GM10266 (cell line): ENCODE results near the gene CTU2.

Experiments used
- DNase-seq: peaks from one replicate; pipeline ENCODE4 v3.0.0; 2012; ENCODE audit errors: extremely low spot score
- TF ChIP-seq, protein P1 (sequence below): IDR thresholded peaks from 2 replicates; pipeline ENCODE4 v1.5.1; 2012; ENCODE audit warnings: mild to moderate bottlenecking, low read depth; ENCODE audit not compliant: control insufficient read depth, insufficient read depth; ENCODE audit errors: missing control alignments

Gene CTU2

GRCh38 chr16:88706229-88706964, at the start of gene CTU2, which contains the start of gene RNF166:
CTU2 (plus strand) TSS chr16:88706503; CDS start chr16:88706531, 28 bp downstream.
RNF166 (minus strand) TSS chr16:88706408; CDS start chr16:88706325, 83 bp downstream.
- TF ChIP-seq, protein P1, sequence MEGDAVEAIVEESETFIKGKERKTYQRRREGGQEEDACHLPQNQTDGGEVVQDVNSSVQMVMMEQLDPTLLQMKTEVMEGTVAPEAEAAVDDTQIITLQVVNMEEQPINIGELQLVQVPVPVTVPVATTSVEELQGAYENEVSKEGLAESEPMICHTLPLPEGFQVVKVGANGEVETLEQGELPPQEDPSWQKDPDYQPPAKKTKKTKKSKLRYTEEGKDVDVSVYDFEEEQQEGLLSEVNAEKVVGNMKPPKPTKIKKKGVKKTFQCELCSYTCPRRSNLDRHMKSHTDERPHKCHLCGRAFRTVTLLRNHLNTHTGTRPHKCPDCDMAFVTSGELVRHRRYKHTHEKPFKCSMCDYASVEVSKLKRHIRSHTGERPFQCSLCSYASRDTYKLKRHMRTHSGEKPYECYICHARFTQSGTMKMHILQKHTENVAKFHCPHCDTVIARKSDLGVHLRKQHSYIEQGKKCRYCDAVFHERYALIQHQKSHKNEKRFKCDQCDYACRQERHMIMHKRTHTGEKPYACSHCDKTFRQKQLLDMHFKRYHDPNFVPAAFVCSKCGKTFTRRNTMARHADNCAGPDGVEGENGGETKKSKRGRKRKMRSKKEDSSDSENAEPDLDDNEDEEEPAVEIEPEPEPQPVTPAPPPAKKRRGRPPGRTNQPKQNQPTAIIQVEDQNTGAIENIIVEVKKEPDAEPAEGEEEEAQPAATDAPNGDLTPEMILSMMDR = no peak
- DNase-seq = peak; percentile 99

DNA sequence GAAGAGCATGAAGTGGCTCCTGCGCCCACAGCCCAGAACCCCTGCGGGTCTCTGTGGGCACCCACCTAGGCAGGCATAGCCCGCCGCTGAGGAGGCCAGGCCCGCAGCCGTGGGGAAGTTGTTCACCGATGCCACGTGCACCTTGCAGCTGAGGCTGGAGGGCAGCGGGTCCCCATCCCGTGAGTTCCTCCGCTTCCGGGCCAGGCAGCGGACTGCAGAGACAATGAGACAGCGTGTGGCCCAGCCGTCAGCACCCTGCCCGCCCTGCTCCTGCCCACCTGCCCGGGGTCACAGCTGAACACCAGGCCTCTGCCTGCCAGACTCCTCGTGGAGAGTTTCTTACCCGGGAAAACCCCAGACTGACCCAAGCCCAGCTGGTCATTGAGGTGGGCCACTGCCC, 48.9 kb upstream of the CTU2 start:
- TF ChIP-seq, protein P1 = no peak
- DNase-seq = no peak

DNA sequence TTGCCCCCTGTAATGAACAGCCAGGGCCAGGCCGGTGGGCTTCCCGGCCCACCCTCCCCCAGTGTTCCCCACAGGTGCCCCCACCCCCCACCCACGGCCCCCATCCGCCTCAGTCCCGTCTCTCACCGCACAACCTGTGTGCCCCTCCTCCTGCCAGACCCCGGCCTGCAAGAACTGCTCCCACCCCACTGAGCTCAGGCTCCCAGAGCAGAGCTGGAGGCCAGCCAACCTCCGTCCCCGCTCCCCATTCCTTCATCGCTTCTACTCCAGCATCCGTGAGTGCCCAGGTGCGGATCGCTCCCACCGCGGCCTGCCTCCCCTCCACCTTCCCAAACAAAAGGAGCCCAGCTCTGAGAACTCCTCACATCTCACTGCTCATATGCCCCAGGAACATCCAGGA, 47.6 kb upstream of the CTU2 start:
- TF ChIP-seq, protein P1 = no peak
- no peak for DNase-seq

DNA sequence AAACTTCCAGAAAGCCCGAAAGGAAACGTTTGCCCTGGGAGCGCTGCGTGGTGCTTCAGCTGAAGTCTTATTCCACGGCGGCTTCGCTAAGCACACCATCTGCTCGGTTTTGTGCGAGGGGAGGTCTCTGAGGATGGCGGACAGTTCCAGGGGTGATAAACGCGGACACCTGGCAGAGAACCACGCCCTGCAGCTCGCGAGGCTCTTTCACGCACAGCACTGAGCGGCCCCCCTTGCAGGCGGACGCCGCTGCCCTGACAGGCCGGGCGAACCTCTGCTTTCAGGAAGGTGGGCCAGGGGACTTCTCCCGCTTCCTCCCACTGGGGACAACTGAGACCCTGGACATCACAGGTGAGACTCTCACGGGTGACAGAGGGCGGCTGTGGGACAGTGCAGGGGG, 47.1 kb upstream of the CTU2 start:
- TF ChIP-seq, protein P1 = no peak

GRCh38 chr16:88661468-88661867, 44.8 kb upstream of the CTU2 start:
- TF ChIP-seq, protein P1 = no peak

More for the DNA sequence above, 47.1 kb upstream of the CTU2 start:
- no peak for DNase-seq

GRCh38 chr16:88662222-88662842, 44.0 kb upstream of the CTU2 start:
- no peak for DNase-seq
- TF ChIP-seq, protein P1 = no peak

More at GRCh38 chr16:88661468-88661867, 44.8 kb upstream of the CTU2 start:
- DNase-seq = no peak
